HepG2 (cell line): Measurements from ENCODE around the gene MEG3. TPM values are rescaled to one million over a fixed set of nuclear protein-coding genes. Genes with fewer than 3 reads are reported as not detected.
A peak's percentile ranks its signal among the peaks of the same experiment; 100 is the strongest.

Source experiments
- ARID3A ChIP-seq: IDR thresholded peaks from 2 replicates; pipeline ENCODE4 v1.6.1; 2012; ENCODE audit warnings: low read depth, low read length, improper control_type of control experiment
- CTCF ChIP-seq: sonication (generic); formaldehyde crosslinking; IDR thresholded peaks from 2 replicates; pipeline ENCODE4 v1.5.0; 2020; ENCODE audit warnings: mild to moderate bottlenecking, missing genetic modification reagents, moderate library complexity
- MAZ ChIP-seq, 2 experiments: sonication (generic) in 1 of 2; formaldehyde crosslinking in 1 of 2; IDR thresholded peaks; 2 replicates each; pipeline versions ENCODE4 v1.5.0 to v1.6.1; 2012 to 2020; ENCODE audit warnings: low read depth in 2 of 2, mild to moderate bottlenecking in 2 of 2, borderline replicate concordance in 1 of 2, improper control_type of control experiment in 1 of 2, low read length in 1 of 2, missing genetic modification reagents in 1 of 2, moderate library complexity in 1 of 2
- MEIS1 ChIP-seq: sonication (generic); formaldehyde crosslinking; IDR thresholded peaks from 2 replicates; pipeline ENCODE4 v1.9.0; 2021; ENCODE audit warnings: mild to moderate bottlenecking, missing genetic modification reagents, moderate library complexity, borderline replicate concordance
- TFDP1 ChIP-seq: IDR thresholded peaks from 2 replicates; pipeline ENCODE4 v1.6.1; 2016; ENCODE audit warnings: missing compliant biosample characterization, missing genetic modification reagents, borderline replicate concordance
- TFDP2 ChIP-seq: sonication (generic); formaldehyde crosslinking; IDR thresholded peaks from 2 replicates; pipeline ENCODE4 v1.4.0; 2020; ENCODE audit warnings: missing genetic modification reagents
- ZBTB21 ChIP-seq: sonication (generic); formaldehyde crosslinking; IDR thresholded peaks from 2 replicates; pipeline ENCODE4 v1.4.0; 2020; ENCODE audit warnings: missing genetic modification reagents
- ZBTB33 ChIP-seq: sonication (generic); formaldehyde crosslinking; IDR thresholded peaks from 2 replicates; pipeline ENCODE4 v1.4.0; 2020; ENCODE audit warnings: missing genetic modification reagents
- ZFAT ChIP-seq: sonication (generic); formaldehyde crosslinking; conservative IDR thresholded peaks from 2 replicates; pipeline ENCODE4 v1.8.1; 2023; ENCODE audit warnings: missing genetic modification reagents, inconsistent platforms
- ZNF205 ChIP-seq: IDR thresholded peaks from 2 replicates; pipeline ENCODE4 v1.6.1; 2018; ENCODE audit warnings: missing biosample characterization, missing genetic modification reagents
- ZNF646 ChIP-seq: sonication (generic); formaldehyde crosslinking; IDR thresholded peaks from 2 replicates; pipeline ENCODE4 v1.9.0; 2021; ENCODE audit warnings: mild to moderate bottlenecking, missing genetic modification reagents
- ZNF792 ChIP-seq: IDR thresholded peaks from 2 replicates; pipeline ENCODE4 v1.6.1; 2016
- ZNF883 ChIP-seq: sonication (generic); formaldehyde crosslinking; IDR thresholded peaks from 2 replicates; pipeline ENCODE4 v1.5.1; 2020; ENCODE audit warnings: mild to moderate bottlenecking, missing genetic modification reagents; ENCODE audit errors: not compliant biosample characterization
- polyA plus RNA-seq, 8 experiments: library from polyadenylated mRNA; depleted of rRNA in 3 of 8; stranded (reverse) in 7 of 8; unstranded in 1 of 8; fragments of >200 nt; fragmentation: Illumina TruSeq in 4 of 8; extraction: Trizol in 4 of 8; gene quantifications; 2 replicates each; pipeline versions ENCODE4 v1.2.1 to v1.2.3, GENCODE V29; 2011 to 2016; ENCODE audit warnings: low read depth in 4 of 8, missing spikeins in 1 of 8, mixed read lengths in 1 of 8; ENCODE audit not compliant: insufficient read depth in 1 of 8
- total RNA-seq, 5 experiments: library from RNA; depleted of rRNA; stranded (reverse); fragments of >200 nt; fragmentation: Illumina TruSeq; extraction: Trizol; gene quantifications; 2 replicates each; pipeline ENCODE4 v1.2.3, GENCODE V29; 2016; ENCODE audit warnings: low read depth in 1 of 5

The MEG3 gene
- total and polyA plus RNA-seq, 2 of the 13 experiments (the other 11 are each of a cell fraction or from before 2014, with no cell fraction given) = 0.17 TPM; not detected in 1

GRCh38 chr14:100900837-100901390 is 75.0 kb downstream of the MEG3 start (continued):
- TF ChIP-seq ARID3A (no peak), ZBTB33 (peak; percentile 60), CTCF (CRISPR knock-in tag) (peak; percentile 97), TFDP2 (CRISPR knock-in tag) (no peak; the same call in 1 of the 2 replicates), ZBTB21 (no peak), ZFAT (CRISPR knock-in tag) (no peak), ZNF646 (CRISPR knock-in tag) (0 out of 2 replicates have a peak, but pooled peaks have one; percentile 3), TFDP1 (CRISPR knock-in tag) (peak; percentile 29; the same call in 1 of the 2 replicates), ZNF205 (CRISPR knock-in tag) (no peak), MAZ (IDR thresholded peaks at IDR 0.05; ENCODE audit: borderline replicate concordance, low read depth, low read length) (no peak), MAZ (CRISPR knock-in tag; IDR thresholded peaks at IDR 0.05; ENCODE audit: low read depth) (no peak), ZNF792 (0 out of 2 replicates have a peak, but pooled peaks have one; percentile 26), ZNF883 (no peak), MEIS1 (CRISPR knock-in tag) (peak; percentile 31; the same call in 1 of the 2 replicates)
